Loucy (cell line): Measurements from ENCODE around the gene S100A7A.

Source experiments
- H2AFZ ChIP-seq: fragments of 200-600 bp; sonication (generic); 2 replicates; pipeline ENCODE4 v1.6.0; 2016; ENCODE audit warnings: antibody characterized with exemption, mild to moderate bottlenecking, low read length, moderate library complexity
- H3F3A ChIP-seq: fragments of 200-600 bp; 2 replicates; pipeline ENCODE4 v1.6.0; 2016; ENCODE audit warnings: antibody characterized with exemption, low read depth, mild to moderate bottlenecking
- H3K27me3 ChIP-seq: fragments of 200-600 bp; sonication (generic); 2 replicates; pipeline ENCODE4 v1.6.1; 2014; ENCODE audit warnings: low read length, mild to moderate bottlenecking; ENCODE audit not compliant: insufficient read depth, poor library complexity, severe bottlenecking
- H3K36me3 ChIP-seq: fragments of 200-600 bp; sonication (generic); 2 replicates; pipeline ENCODE4 v1.6.1; 2016; ENCODE audit warnings: low read length; ENCODE audit not compliant: insufficient read depth
- H3K4me1 ChIP-seq: fragments of 200-600 bp; sonication (generic); 2 replicates; pipeline ENCODE4 v1.5.1; 2014; ENCODE audit warnings: low read length, mild to moderate bottlenecking; ENCODE audit not compliant: insufficient read depth, poor library complexity, severe bottlenecking
- H3K4me2 ChIP-seq: fragments of 200-600 bp; sonication (generic); 2 replicates; pipeline ENCODE4 v1.6.0; 2014; ENCODE audit warnings: antibody characterized with exemption, low read length, low read depth, mild to moderate bottlenecking; ENCODE audit not compliant: poor library complexity, severe bottlenecking
- H3K4me3 ChIP-seq: fragments of 200-600 bp; sonication (generic); 2 replicates; pipeline ENCODE4 v1.5.1; 2014; ENCODE audit warnings: low read length, mild to moderate bottlenecking, mixed read lengths; ENCODE audit not compliant: poor library complexity, severe bottlenecking
- H3K79me2 ChIP-seq: fragments of 200-600 bp; sonication (generic); 2 replicates; pipeline ENCODE4 v1.6.1; 2014; ENCODE audit warnings: low read length; ENCODE audit not compliant: insufficient read depth
- H3K9ac ChIP-seq: fragments of 200-600 bp; sonication (generic); 2 replicates; pipeline ENCODE4 v1.6.0; 2014; ENCODE audit warnings: mild to moderate bottlenecking, low read depth, low read length, moderate library complexity; ENCODE audit not compliant: poor library complexity, severe bottlenecking
- H3K9me2 ChIP-seq: fragments of 200-600 bp; sonication (generic); replicated peaks from 2 replicates; pipeline ENCODE4 v1.6.1; 2016; ENCODE audit warnings: low read depth, low read length, mixed read lengths
- H3K9me3 ChIP-seq: fragments of 200-600 bp; sonication (generic); 2 replicates; pipeline ENCODE4 v1.6.1; 2014; ENCODE audit warnings: mild to moderate bottlenecking, antibody characterized with exemption, low read length, low read depth; ENCODE audit not compliant: insufficient read depth
- H4K20me1 ChIP-seq: fragments of 200-600 bp; sonication (generic); 2 replicates; pipeline ENCODE4 v1.6.0; 2014; ENCODE audit warnings: antibody characterized with exemption, low read length, mild to moderate bottlenecking; ENCODE audit not compliant: insufficient read depth, poor library complexity, severe bottlenecking
- CTCF ChIP-seq: fragments of 200-600 bp; sonication (generic); conservative IDR thresholded peaks from 2 replicates; pipeline ENCODE4 v1.5.1; 2014; ENCODE audit warnings: mild to moderate bottlenecking, antibody characterized with exemption, low read length
- EZH2phosphoT487 ChIP-seq: fragments of 200-600 bp; IDR thresholded peaks from 2 replicates; pipeline ENCODE4 v1.6.1; 2018; ENCODE audit warnings: antibody characterized with exemption, mild to moderate bottlenecking, moderate library complexity, borderline replicate concordance

The S100A7A gene

GRCh38 chr1:153437236-153437635 lies 20.9 kb downstream of the S100A7A start:
- H3F3A ChIP-seq, result no peaks in the 10 kb centered on the region
- H3K4me3 ChIP-seq, result no peak overlapping the region
- H2AFZ ChIP-seq, result no peak overlapping the region
- no peak overlapping the region for H3K9ac ChIP-seq
- no peaks in the 10 kb centered on the region for H3K4me1 ChIP-seq
- H3K9me2 ChIP-seq, result no peaks in the 10 kb centered on the region
- H3K79me2 ChIP-seq, result no peaks in the 10 kb centered on the region
- TF ChIP-seq CTCF (no peak), EZH2phosphoT487 (no peak)
- H3K4me2 ChIP-seq, result no peak overlapping the region
- no peaks in the 10 kb centered on the region for H3K27me3 ChIP-seq
- no peaks in the 10 kb centered on the region for H3K36me3 ChIP-seq
- no peaks in the 10 kb centered on the region for H4K20me1 ChIP-seq
- H3K9me3 ChIP-seq, result no peaks in the 10 kb centered on the region

GRCh38 chr1:153438599-153438998 lies 22.3 kb downstream of the S100A7A start:
- H3K4me1 ChIP-seq, result no peaks in the 10 kb centered on the region
- H3K4me3 ChIP-seq, result no peak overlapping the region
- H4K20me1 ChIP-seq, result no peaks in the 10 kb centered on the region
- no peaks in the 10 kb centered on the region for H3F3A ChIP-seq
- H3K9me3 ChIP-seq, result no peaks in the 10 kb centered on the region
- no peaks in the 10 kb centered on the region for H3K9me2 ChIP-seq
- no peak overlapping the region for H2AFZ ChIP-seq
- H3K27me3 ChIP-seq, result no peaks in the 10 kb centered on the region
- no peak overlapping the region for H3K9ac ChIP-seq
- no peak overlapping the region for H3K4me2 ChIP-seq
- no peaks in the 10 kb centered on the region for H3K79me2 ChIP-seq
- H3K36me3 ChIP-seq, result no peaks in the 10 kb centered on the region
- TF ChIP-seq CTCF (no peak), EZH2phosphoT487 (no peak)

GRCh38 chr1:153439273-153439672 lies 23.0 kb downstream of the S100A7A start:
- Histone ChIP-seq H3K4me1 (no peaks in the 10 kb centered on the region), H3K27me3 (no peaks in the 10 kb centered on the region), H4K20me1 (no peaks in the 10 kb centered on the region), H3F3A (no peaks in the 10 kb centered on the region), H3K4me3 (no peak overlapping the region), H3K9me3 (no peaks in the 10 kb centered on the region), H3K9ac (no peak overlapping the region), H2AFZ (no peak overlapping the region), H3K4me2 (no peak overlapping the region), H3K36me3 (no peaks in the 10 kb centered on the region), H3K79me2 (no peaks in the 10 kb centered on the region), H3K9me2 (no peaks in the 10 kb centered on the region)
- TF ChIP-seq EZH2phosphoT487 (no peak), CTCF (no peak)
